ENCODE measurements around the gene C11orf24. TPM values are rescaled to one million over a fixed set of nuclear protein-coding genes. Genes with fewer than 3 reads are reported as not detected.

The C11orf24 gene
- total RNA-seq, 1 donor from 2014 or later: 41.8 TPM

GRCh38 chr11:68282141-68282860, 10.5 kb upstream of the C11orf24 start:
- no peak overlapping the region for H3K27ac Mint-ChIP-seq
- peaks cover 10% of the 10 kb centered on the region for H3K9me3 Mint-ChIP-seq
- H3K36me3 Mint-ChIP-seq: no peaks in the 10 kb centered on the region
- DNase-seq (ENCODE audit: low spot score in 2 of 2, unreplicated experiment in 2 of 2): no peak
- H3K27me3 Mint-ChIP-seq (ENCODE audit: low read depth): no peaks in the 10 kb centered on the region
- no peak overlapping the region for H3K4me3 Mint-ChIP-seq
- H3K4me1 Mint-ChIP-seq: no peaks in the 10 kb centered on the region
- TF ChIP-seq CTCF (IDR thresholded peaks at IDR 0.05; ENCODE audit: unreplicated experiment): no peak

- Mint-ChIP-seq H3K36me3 (no peaks in the 10 kb centered on the region), H3K4me1 (no peaks in the 10 kb centered on the region), H3K9me3 (peaks cover 6% of the 10 kb centered on the region), H3K27me3 (ENCODE audit: low read depth) (no peaks in the 10 kb centered on the region), H3K27ac (no peak overlapping the region), H3K4me3 (no peak overlapping the region)
- no peak for TF ChIP-seq CTCF (IDR thresholded peaks at IDR 0.05; ENCODE audit: unreplicated experiment)
- DNase-seq (ENCODE audit: low spot score in 2 of 2, unreplicated experiment in 2 of 2): no peak
Observed at GRCh38 chr11:68279676-68280075, 7.9 kb upstream of the C11orf24 start.

- no peaks in the 10 kb centered on the region for H3K9me3 Mint-ChIP-seq
Observed at GRCh38 chr11:68276861-68277260, 5.1 kb upstream of the C11orf24 start.

GRCh38 chr11:68275721-68276507, 4.1 kb upstream of the C11orf24 start:
- no peak overlapping the region for H3K4me3 Mint-ChIP-seq

More at GRCh38 chr11:68276861-68277260, 5.1 kb upstream of the C11orf24 start:
- no peaks in the 10 kb centered on the region for H3K36me3 Mint-ChIP-seq
- no peak for DNase-seq (ENCODE audit: low spot score in 2 of 2, unreplicated experiment in 2 of 2)
- no peak for TF ChIP-seq CTCF (IDR thresholded peaks at IDR 0.05; ENCODE audit: unreplicated experiment)
- no peak overlapping the region for H3K27ac Mint-ChIP-seq
- no peaks in the 10 kb centered on the region for H3K27me3 Mint-ChIP-seq (ENCODE audit: low read depth)
- peaks cover 7% of the 10 kb centered on the region for H3K4me1 Mint-ChIP-seq
- H3K4me3 Mint-ChIP-seq: no peak overlapping the region

GRCh38 chr11:68274306-68274705, 2.5 kb upstream of the C11orf24 start:
- no peak overlapping the region for H3K27ac Mint-ChIP-seq

More at GRCh38 chr11:68275721-68276507, 4.1 kb upstream of the C11orf24 start:
- Mint-ChIP-seq H3K4me1 (peaks cover 10% of the 10 kb centered on the region), H3K27me3 (ENCODE audit: low read depth) (no peaks in the 10 kb centered on the region), H3K27ac (no peak overlapping the region), H3K36me3 (no peaks in the 10 kb centered on the region), H3K9me3 (no peaks in the 10 kb centered on the region)
- DNase-seq (ENCODE audit: low spot score in 2 of 2, unreplicated experiment in 2 of 2): no peak
- no peak for TF ChIP-seq CTCF (IDR thresholded peaks at IDR 0.05; ENCODE audit: unreplicated experiment)

More at GRCh38 chr11:68274306-68274705, 2.5 kb upstream of the C11orf24 start:
- no peaks in the 10 kb centered on the region for H3K36me3 Mint-ChIP-seq
- DNase-seq (ENCODE audit: low spot score in 2 of 2, unreplicated experiment in 2 of 2): no peak
- peaks cover 23% of the 10 kb centered on the region for H3K4me1 Mint-ChIP-seq
- no peak for TF ChIP-seq CTCF (IDR thresholded peaks at IDR 0.05; ENCODE audit: unreplicated experiment)
- no peaks in the 10 kb centered on the region for H3K27me3 Mint-ChIP-seq (ENCODE audit: low read depth)
- no peaks in the 10 kb centered on the region for H3K9me3 Mint-ChIP-seq
- H3K4me3 Mint-ChIP-seq: peak overlapping the region; percentile 39

Data from mesothelial cell of epicardium (in vitro differentiated cells).